Stimulated activated effector memory CD8-positive, alpha-beta T cell treated with anti-CD3 and anti-CD28 coated beads, Interleukin-12 subunit alpha, Interleukin-12 subunit beta, amount 100 ng/mL, for 72 hours (primary cell): ENCODE data around the gene BBIP1.
"Not testable (repeated sequence)": the region's sequence is repeated elsewhere in the genome, so short reads cannot be mapped to it uniquely, and the experiment has no call there.

Source experiments
- ATAC-seq: fragments of 150-1000 bp; cut with Tn5 transposase; 2 replicates; pipeline ENCODE4 v1.10.0; 2021
- DNase-seq, 2 donors: peaks; one replicate each; pipeline ENCODE4 v3.0.0; 2021 to 2022; ENCODE audit warnings: low spot score in 2 of 2
- H3K27ac Mint-ChIP-seq: one replicate; pipeline ENCODE4 v1.8.0; 2022; ENCODE audit warnings: mild to moderate bottlenecking, mixed read lengths
- H3K36me3 Mint-ChIP-seq: one replicate; pipeline ENCODE4 v1.8.0; 2022; ENCODE audit warnings: mild to moderate bottlenecking, mixed read lengths
- H3K4me1 Mint-ChIP-seq: one replicate; pipeline ENCODE4 v1.8.0; 2022; ENCODE audit warnings: mixed read lengths
- H3K4me3 Mint-ChIP-seq: one replicate; pipeline ENCODE4 v1.8.0; 2022; ENCODE audit warnings: mild to moderate bottlenecking, mixed read lengths
- H3K9me3 Mint-ChIP-seq: one replicate; pipeline ENCODE4 v1.8.0; 2022; ENCODE audit warnings: mixed read lengths

Gene BBIP1

DNA sequence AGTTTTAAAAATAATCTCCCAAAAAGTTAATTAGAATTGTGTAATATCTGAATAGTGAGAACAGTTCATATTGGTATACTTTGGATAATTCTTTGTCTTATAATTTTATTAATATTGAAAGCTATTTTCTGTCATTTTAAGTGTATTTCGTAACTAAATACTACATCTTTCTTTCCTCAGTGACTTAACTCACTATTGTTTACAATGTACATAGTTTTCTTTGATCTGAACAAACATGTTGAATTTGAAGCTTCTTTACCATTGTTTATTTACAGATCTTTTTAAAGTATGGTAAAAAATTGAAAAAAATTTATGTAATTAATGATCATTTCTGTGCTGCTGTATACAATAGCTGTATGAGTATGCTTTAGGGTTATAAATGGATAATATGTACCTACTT lies 42.2 kb downstream of the BBIP1 start:
- DNase-seq (no peak), ATAC-seq (no peak)
- H3K27ac Mint-ChIP-seq = no peak overlapping the region
- H3K36me3 Mint-ChIP-seq = peaks cover 69% of the 10 kb centered on the region
- no peaks in the 10 kb centered on the region for H3K9me3 Mint-ChIP-seq
- no peak overlapping the region for H3K4me3 Mint-ChIP-seq
- H3K4me1 Mint-ChIP-seq = peaks cover 40% of the 10 kb centered on the region

- peak overlapping the region; percentile 73 for H3K27ac Mint-ChIP-seq
- peaks cover 69% of the 10 kb centered on the region for H3K36me3 Mint-ChIP-seq
- no peak for DNase-seq
- peaks cover 43% of the 10 kb centered on the region for H3K4me1 Mint-ChIP-seq
- peak overlapping the region; percentile 81 for H3K4me3 Mint-ChIP-seq
- no peaks in the 10 kb centered on the region for H3K9me3 Mint-ChIP-seq
- no peak for ATAC-seq
These were observed 43.0 kb downstream of the BBIP1 start for GRCh38 chr10:110876000-110876399.

- H3K27ac Mint-ChIP-seq = peak overlapping the region; percentile 98
- peaks cover 50% of the 10 kb centered on the region for H3K4me1 Mint-ChIP-seq
- H3K36me3 Mint-ChIP-seq = peaks cover 65% of the 10 kb centered on the region
- H3K4me3 Mint-ChIP-seq = peak overlapping the region; percentile 81
- no peaks in the 10 kb centered on the region for H3K9me3 Mint-ChIP-seq
- ATAC-seq (no peak), DNase-seq (no peak)
These were observed 45.0 kb downstream of the BBIP1 start for GRCh38 chr10:110873951-110874350.

DNA sequence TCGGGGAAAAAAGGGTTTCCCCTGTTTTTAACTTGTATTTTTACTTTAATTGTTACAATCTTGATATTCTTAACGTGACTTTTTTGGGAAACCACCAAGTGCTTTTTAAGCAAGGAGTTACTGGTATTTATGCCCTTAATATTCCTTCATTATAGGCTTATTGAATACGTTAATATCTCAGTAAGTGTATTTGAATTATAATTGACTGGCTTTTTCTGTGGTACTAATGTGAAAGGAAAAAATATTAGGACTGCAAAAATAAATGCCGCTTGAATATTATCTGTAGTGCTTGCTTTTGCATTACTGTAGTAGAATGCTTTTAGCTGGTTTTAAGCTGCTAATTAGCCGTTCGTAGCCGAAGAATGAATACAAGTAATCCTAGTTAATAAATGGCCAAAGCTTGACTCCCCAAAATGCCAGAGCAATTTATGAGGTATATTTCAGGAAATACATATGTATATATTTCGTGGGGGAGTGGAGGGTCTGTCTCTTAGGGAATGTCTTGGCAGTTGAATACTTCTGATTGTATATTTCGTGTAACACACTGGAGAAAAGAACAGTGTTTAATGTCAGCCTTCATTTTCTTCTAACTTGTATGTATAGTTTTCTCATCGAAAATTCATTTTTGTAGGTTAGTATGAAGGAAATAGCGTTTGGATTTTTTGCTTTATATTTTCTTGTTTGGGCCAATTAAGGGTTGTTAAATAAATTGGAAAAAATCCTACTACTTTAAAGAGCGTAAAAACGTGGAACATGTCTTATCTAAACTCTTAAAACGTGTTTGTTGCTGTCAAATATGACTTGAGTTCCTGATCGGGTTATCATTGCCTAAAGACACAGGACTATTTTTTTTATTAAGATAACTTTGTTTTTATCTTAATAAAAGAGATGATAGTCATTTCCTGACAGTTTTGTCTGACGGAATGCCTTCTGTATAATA lies 45.7 kb downstream of the BBIP1 start:
- H3K36me3 Mint-ChIP-seq = peaks cover 61% of the 10 kb centered on the region
- no peaks in the 10 kb centered on the region for H3K9me3 Mint-ChIP-seq
- DNase-seq (no peak), ATAC-seq (no peak)
- H3K4me1 Mint-ChIP-seq = peaks cover 50% of the 10 kb centered on the region
- H3K27ac Mint-ChIP-seq = peak overlapping the region; percentile 98
- H3K4me3 Mint-ChIP-seq = peak overlapping the region; percentile 81

GRCh38 chr10:110872145-110872983 lies 46.6 kb downstream of the BBIP1 start:
- peak; percentile 83 for ATAC-seq
- H3K4me1 Mint-ChIP-seq = peaks cover 50% of the 10 kb centered on the region
- no peaks in the 10 kb centered on the region for H3K9me3 Mint-ChIP-seq
- peaks cover 52% of the 10 kb centered on the region for H3K36me3 Mint-ChIP-seq
- H3K27ac Mint-ChIP-seq = peak overlapping the region; percentile 98
- H3K4me3 Mint-ChIP-seq = peak overlapping the region; percentile 81
- DNase-seq = peak; percentile 57 to 89

GRCh38 chr10:110871298-110872084 lies 47.5 kb downstream of the BBIP1 start, which contains the start of gene PDCD4:
TSS of gene PDCD4 (plus strand) at chr10:110871928. CDS start at chr10:110876028, 4,100 bp downstream.
- ATAC-seq (peak; percentile 90), DNase-seq (peak; percentile 88 to 99)
- H3K4me3 Mint-ChIP-seq = peak within 1 kb of the TSS; percentile 81
- H3K4me1 Mint-ChIP-seq = peaks cover 54% of the 10 kb centered on the region
- H3K36me3 Mint-ChIP-seq = peaks cover 44% of the 10 kb centered on the region
- H3K27ac Mint-ChIP-seq = peak within 1 kb of the TSS; percentile 98
- no peaks in the 10 kb centered on the region for H3K9me3 Mint-ChIP-seq

- Mint-ChIP-seq H3K36me3 (peaks cover 37% of the 10 kb centered on the region), H3K9me3 (no peaks in the 10 kb centered on the region), H3K4me1 (peaks cover 60% of the 10 kb centered on the region), H3K27ac (peak overlapping the region; percentile 98), H3K4me3 (peak overlapping the region; percentile 81)
- no peak for ATAC-seq
- DNase-seq = no peak
These were observed 48.1 kb downstream of the BBIP1 start for GRCh38 chr10:110870823-110871297.

DNA sequence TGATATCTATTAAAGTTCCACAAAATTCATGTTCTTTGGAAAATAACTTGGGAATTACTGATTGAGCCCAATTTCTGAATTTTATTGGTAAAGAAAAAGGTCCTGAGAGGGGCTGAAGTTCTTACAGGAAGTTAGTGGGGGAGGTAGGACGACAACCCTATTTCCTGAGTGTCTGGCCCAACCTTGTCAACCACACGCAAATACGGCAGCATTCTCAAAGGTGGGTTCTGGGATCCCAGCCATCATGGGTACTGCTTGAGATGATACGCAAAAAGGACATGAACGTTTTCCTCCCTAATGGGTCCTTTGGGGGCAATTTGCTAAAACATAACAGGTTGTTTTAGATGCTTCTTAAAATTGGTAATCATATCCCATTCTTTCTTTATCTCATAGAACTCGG lies 50.0 kb downstream of the BBIP1 start:
- no peaks in the 10 kb centered on the region for H3K9me3 Mint-ChIP-seq
- peaks cover 78% of the 10 kb centered on the region for H3K4me1 Mint-ChIP-seq
- peaks cover 32% of the 10 kb centered on the region for H3K36me3 Mint-ChIP-seq
- peak overlapping the region; percentile 98 for H3K27ac Mint-ChIP-seq
- H3K4me3 Mint-ChIP-seq = peak overlapping the region; percentile 81
- no peak for DNase-seq
- no peak for ATAC-seq

DNA sequence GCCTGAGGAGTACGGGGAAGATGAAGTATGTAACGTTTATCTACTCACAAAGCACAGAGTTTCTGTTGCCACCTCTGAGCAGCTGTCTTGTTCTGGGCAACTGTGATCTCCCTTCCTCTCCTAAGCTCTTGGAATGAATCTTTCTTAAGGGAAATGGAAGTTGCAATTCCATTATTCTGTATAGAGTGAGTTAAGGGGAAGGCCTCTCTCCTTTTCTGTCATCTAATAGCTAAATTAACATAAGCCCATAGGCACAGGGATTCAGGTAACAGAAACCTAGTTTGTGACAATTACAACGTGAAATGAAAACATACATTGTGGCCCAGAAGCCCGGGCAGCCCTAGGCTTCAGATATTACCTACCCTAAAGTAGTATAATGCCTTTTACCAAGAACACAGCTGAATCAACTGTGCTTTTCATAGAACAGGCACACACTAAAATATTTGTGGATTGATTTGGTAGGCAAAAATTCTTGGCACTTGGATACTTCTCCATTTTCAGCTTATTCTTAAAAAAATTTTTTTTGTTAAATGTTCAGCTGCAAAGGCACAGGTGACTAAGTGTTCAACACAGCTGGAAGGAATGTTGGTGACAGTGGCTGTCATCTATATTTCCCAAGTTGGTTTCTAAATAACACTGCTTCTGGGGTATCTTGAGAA lies 51.0 kb downstream of the BBIP1 start:
- peak overlapping the region; percentile 98 for H3K27ac Mint-ChIP-seq
- no peak for ATAC-seq
- no peaks in the 10 kb centered on the region for H3K9me3 Mint-ChIP-seq
- peaks cover 88% of the 10 kb centered on the region for H3K4me1 Mint-ChIP-seq
- peak overlapping the region; percentile 81 for H3K4me3 Mint-ChIP-seq
- H3K36me3 Mint-ChIP-seq = peaks cover 26% of the 10 kb centered on the region
- DNase-seq = no peak

- Mint-ChIP-seq H3K4me3 (peak overlapping the region; percentile 81), H3K4me1 (peaks cover 95% of the 10 kb centered on the region), H3K36me3 (peaks cover 20% of the 10 kb centered on the region), H3K27ac (peak overlapping the region; percentile 98)
- peak in 1 of 2 donors; percentile 49 for DNase-seq
- not testable (repeated sequence) for H3K9me3 Mint-ChIP-seq, ATAC-seq
These were observed 51.8 kb downstream of the BBIP1 start for GRCh38 chr10:110867011-110867806.

- H3K9me3 Mint-ChIP-seq = no peaks in the 10 kb centered on the region
- ATAC-seq (no peak), DNase-seq (peak in 1 of 2 donors; percentile 49)
- H3K27ac Mint-ChIP-seq = peak overlapping the region; percentile 98
- H3K4me3 Mint-ChIP-seq = peak overlapping the region; percentile 74
- H3K36me3 Mint-ChIP-seq = peaks cover 8% of the 10 kb centered on the region
- peaks cover 94% of the 10 kb centered on the region for H3K4me1 Mint-ChIP-seq
These were observed 53.0 kb downstream of the BBIP1 start for GRCh38 chr10:110865809-110866482.

DNA sequence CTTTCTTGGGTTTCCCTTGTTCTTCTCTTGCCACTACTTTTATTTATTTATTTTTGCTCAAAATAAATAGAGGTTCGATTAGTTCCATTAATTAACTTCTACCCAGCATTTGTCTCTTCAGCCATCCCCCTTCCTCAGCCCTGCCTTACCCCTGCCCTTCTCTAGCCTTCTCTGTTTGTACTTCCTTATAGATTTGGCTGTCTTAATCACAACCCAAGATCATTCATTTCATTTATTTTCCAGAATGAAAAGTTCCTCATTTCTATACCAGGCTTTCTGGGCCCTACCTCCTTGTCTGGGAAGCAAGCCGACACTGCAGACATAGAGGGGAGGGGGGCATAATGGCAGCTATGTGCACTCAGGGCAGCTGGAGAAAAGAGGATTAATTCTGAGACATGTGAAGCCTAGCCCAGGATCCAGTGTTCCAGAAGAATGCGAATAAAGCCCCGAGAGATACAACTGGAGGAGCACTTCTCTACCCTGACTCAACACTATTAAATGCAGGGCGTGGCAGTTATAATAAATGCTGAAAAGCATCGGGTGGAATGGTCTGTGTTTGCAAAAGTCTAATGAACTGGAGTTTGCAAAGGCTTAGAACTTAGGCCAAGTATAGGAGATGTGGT lies 53.7 kb downstream of the BBIP1 start:
- DNase-seq = peak in 1 of 2 donors; percentile 51
- H3K4me1 Mint-ChIP-seq = peaks cover 94% of the 10 kb centered on the region
- no peak for ATAC-seq
- H3K36me3 Mint-ChIP-seq = peaks cover 2% of the 10 kb centered on the region
- no peaks in the 10 kb centered on the region for H3K9me3 Mint-ChIP-seq
- peak overlapping the region; percentile 74 for H3K4me3 Mint-ChIP-seq
- peak overlapping the region; percentile 98 for H3K27ac Mint-ChIP-seq
